IMR-90 (cell line): ENCODE results near the gene LAMTOR1. TPM values are rescaled to one million over a fixed set of nuclear protein-coding genes. Genes with fewer than 3 reads are reported as not detected.

Experiments used
- ATAC-seq: fragments of 200-7000 bp; cut with Tn5 transposase; 2 replicates; pipeline ENCODE4 v1.9.1; 2020; ENCODE audit warnings: low read depth, mild to moderate bottlenecking, moderate library complexity
- BruUV-seq: library from RNA; stranded (reverse); fragments of 400-500 nt; replicated peaks from 2 replicates; lab custom pipeline; 2021; lab: Mats Ljungman, UMichigan
- CTCF ChIA-PET: fragments of 300-600 bp; formaldehyde crosslinking; extraction: SDS; loops from one replicate; lab custom pipeline; 2021; ENCODE audit warnings: antibody characterized with exemption; lab: Yijun Ruan, JAX
- POLR2A ChIA-PET: fragments of 300-600 bp; sonication (Branson Sonifier 250); formaldehyde crosslinking; loops from one replicate; lab custom pipeline; 2022; ENCODE audit warnings: antibody characterized with exemption; ENCODE audit not compliant: unreplicated experiment; lab: Charles Lee
- DNase-seq: peaks from one replicate; pipeline ENCODE4 v3.0.0; 2013
- H2AFZ ChIP-seq: replicated peaks from 2 replicates; pipeline ENCODE3; 2013; ENCODE audit warnings: low read length, mild to moderate bottlenecking; ENCODE audit not compliant: poor library complexity
- H2AK5ac ChIP-seq: 2 replicates; pipeline ENCODE4 v1.6.1; 2013; ENCODE audit warnings: low read depth, low read length, inconsistent platforms
- H2AK9ac ChIP-seq: replicated peaks from 2 replicates; pipeline ENCODE3; 2013; ENCODE audit warnings: mild to moderate bottlenecking, low read depth, low read length, moderate library complexity; ENCODE audit not compliant: poor library complexity
- H2BK120ac ChIP-seq: 2 replicates; pipeline ENCODE4 v1.6.1; 2013; ENCODE audit warnings: low read depth, low read length, inconsistent platforms
- H2BK15ac ChIP-seq: 3 replicates; pipeline ENCODE4 v1.6.1; 2013; ENCODE audit warnings: low read depth, low read length, inconsistent platforms
- H2BK20ac ChIP-seq: 2 replicates; pipeline ENCODE4 v1.6.1; 2013; ENCODE audit warnings: low read depth, mild to moderate bottlenecking, inconsistent platforms, low read length, moderate library complexity
- H2BK5ac ChIP-seq: 2 replicates; pipeline ENCODE4 v1.6.1; 2013; ENCODE audit warnings: mild to moderate bottlenecking, low read depth, low read length, inconsistent platforms; ENCODE audit not compliant: poor library complexity, severe bottlenecking
- H3K14ac ChIP-seq: replicated peaks from 2 replicates; pipeline ENCODE4 v1.6.1; 2013; ENCODE audit warnings: low read depth, low read length, inconsistent platforms
- H3K18ac ChIP-seq: 2 replicates; pipeline ENCODE4 v1.6.1; 2013; ENCODE audit warnings: low read depth, low read length, control low read depth
- H3K23ac ChIP-seq: 2 replicates; pipeline ENCODE4 v1.6.1; 2013; ENCODE audit warnings: low read depth, low read length, inconsistent platforms
- H3K27ac ChIP-seq: 2 replicates; pipeline ENCODE4 v1.5.1; 2013; ENCODE audit warnings: mild to moderate bottlenecking, control low read depth, low read length; ENCODE audit not compliant: insufficient read depth
- H3K27me3 ChIP-seq: 2 replicates; pipeline ENCODE4 v1.6.1; 2013; ENCODE audit warnings: low read length; ENCODE audit not compliant: control insufficient read depth, insufficient read depth
- H3K36me3 ChIP-seq: 2 replicates; pipeline ENCODE4 v1.6.1; 2013; ENCODE audit warnings: low read length, mixed read lengths; ENCODE audit not compliant: control insufficient read depth, insufficient read depth
- H3K4ac ChIP-seq: 2 replicates; pipeline ENCODE4 v1.6.1; 2013; ENCODE audit warnings: low read depth, low read length, inconsistent platforms
- H3K4me1 ChIP-seq: 2 replicates; pipeline ENCODE4 v1.6.1; 2013; ENCODE audit warnings: low read length, mixed read lengths; ENCODE audit not compliant: control insufficient read depth, insufficient read depth
- H3K4me2 ChIP-seq: 2 replicates; pipeline ENCODE4 v1.6.1; 2013; ENCODE audit warnings: low read depth, mild to moderate bottlenecking, control low read depth, low read length, moderate library complexity
- H3K4me3 ChIP-seq: 2 replicates; pipeline ENCODE4 v1.5.1; 2013; ENCODE audit warnings: low read depth, mild to moderate bottlenecking, control low read depth, low read length, moderate library complexity; ENCODE audit not compliant: insufficient read depth
- H3K56ac ChIP-seq: 2 replicates; pipeline ENCODE4 v1.6.1; 2013; ENCODE audit warnings: low read length, inconsistent platforms; ENCODE audit not compliant: insufficient read depth; ENCODE audit errors: extremely low read depth
- H3K79me1 ChIP-seq, 2 experiments: 2 replicates each; pipeline ENCODE4 v1.6.1; 2013; ENCODE audit warnings: low read length in 2 of 2, inconsistent platforms in 1 of 2, low read depth in 1 of 2
- H3K9ac ChIP-seq: 2 replicates; pipeline ENCODE4 v1.6.1; 2013; ENCODE audit warnings: low read depth, low read length, control low read depth
- H3K9me1 ChIP-seq: 2 replicates; pipeline ENCODE4 v1.6.1; 2013; ENCODE audit warnings: low read length, inconsistent platforms; ENCODE audit not compliant: insufficient read depth
- H3K9me3 ChIP-seq: 2 replicates; pipeline ENCODE4 v1.6.1; 2013; ENCODE audit warnings: low read length; ENCODE audit not compliant: control insufficient read depth, insufficient read depth
- H4K20me1 ChIP-seq: 2 replicates; pipeline ENCODE4 v1.6.1; 2013; ENCODE audit warnings: low read length, inconsistent platforms; ENCODE audit not compliant: insufficient read depth
- H4K5ac ChIP-seq: 2 replicates; pipeline ENCODE4 v1.6.1; 2013; ENCODE audit warnings: mild to moderate bottlenecking, low read depth, low read length, control low read depth
- H4K8ac ChIP-seq, 2 experiments: 2 replicates each; pipeline ENCODE4 v1.6.1; 2013; ENCODE audit warnings: low read depth in 2 of 2, low read length in 2 of 2, control low read depth in 1 of 2, inconsistent platforms in 1 of 2
- H4K91ac ChIP-seq: 2 replicates; pipeline ENCODE4 v1.6.1; 2013; ENCODE audit warnings: low read depth, low read length, inconsistent platforms; ENCODE audit not compliant: insufficient read depth
- BHLHE40 ChIP-seq: fragments of 150-350 bp; IDR thresholded peaks from 2 replicates; pipeline ENCODE4 v1.6.1; 2016; ENCODE audit warnings: mild to moderate bottlenecking, low read depth, low read length
- WGBS, 2 experiments: methylation state at CpG; one replicate each; pipeline versions ENCODE4 v1.1.5 to v1.1.7; 2013; ENCODE audit warnings: missing lambda C conversion rate in 2 of 2; ENCODE audit not compliant: insufficient read length in 1 of 2; ENCODE audit errors: extremely low coverage in 2 of 2; 5-methylcytosine and 5-hydroxymethylcytosine counted together
- dilution Hi-C: fragments of 300-500 bp; cut with HindIII; formaldehyde crosslinking; loops from one replicate; pipeline ENCODE4 v1.14.3; 2018; ENCODE audit warnings: low sequenced_read_pairs; ENCODE audit not compliant: unreplicated experiment
- in situ Hi-C: fragments of 300-500 bp; cut with MboI; formaldehyde crosslinking; loops from 3 replicates; pipeline ENCODE4 v1.14.3; 2019; ENCODE audit warnings: low sequenced_read_pairs, inconsistent platforms, mixed read lengths
- intact Hi-C: fragments of 100-400 bp; cut with micrococcal nuclease; formaldehyde crosslinking; loops from 2 replicates; pipeline ENCODE4 v1.10.0; 2022
- polyA plus RNA-seq, 3 experiments: library from polyadenylated mRNA; depleted of rRNA; stranded (reverse); fragments of >200 nt; gene quantifications; 2 replicates each; pipeline ENCODE4 v1.2.3, GENCODE V29; 2012; ENCODE audit warnings: low replicate concordance in 1 of 3
- total RNA-seq: library from RNA; depleted of rRNA; stranded (reverse); fragments of >200 nt; gene quantifications from 2 replicates; pipeline ENCODE4 v1.2.3, GENCODE V29; 2012

The LAMTOR1 gene
- total and polyA plus RNA-seq, 2 of the 4 experiments (the other 2 are of a cell fraction): 126 to 137 TPM

DNA sequence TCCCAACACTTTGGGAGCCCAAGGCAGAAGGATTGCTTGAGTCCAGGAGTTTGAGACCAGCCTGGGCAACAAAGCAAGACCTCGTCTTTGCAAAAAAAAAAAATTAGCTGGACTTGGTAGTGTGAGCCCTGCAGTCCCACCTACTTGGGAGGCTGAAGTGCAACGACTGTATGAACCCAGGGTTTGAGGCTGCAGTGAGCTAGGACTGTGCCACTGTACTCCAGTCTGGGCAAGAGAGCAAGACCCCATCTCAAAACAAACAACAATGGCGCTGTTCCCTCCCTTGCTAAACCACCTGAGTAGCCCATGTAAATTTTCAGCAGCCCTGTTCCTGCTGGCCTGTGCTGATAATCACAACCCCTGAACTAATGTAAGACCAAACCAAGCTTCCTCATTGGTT lies 3.1 kb downstream of the LAMTOR1 start:
- H2BK5ac ChIP-seq: no peak overlapping the region
- no peak overlapping the region for H2BK15ac ChIP-seq
- intact Hi-C loops (loop anchor here (5.0 kb wide), 1 partner anchor 82 kb away; no protein-coding TSS in a partner anchor), dilution Hi-C loops (no loop called here), in situ Hi-C loops (no loop called here)
- DNase-seq (no peak), ATAC-seq (no peak)
- H3K4me2 ChIP-seq: no peak overlapping the region
- H3K23ac ChIP-seq: peak overlapping the region; percentile 35; the same call in 1 of the 2 replicates
- TF ChIP-seq BHLHE40: no peak
- no peak overlapping the region for H3K27ac ChIP-seq
- no TSS peak for BruUV-seq
- no peak overlapping the region for H2BK20ac ChIP-seq
- H4K8ac ChIP-seq: peak overlapping the region in 1 of 2 experiments; percentile 23; a peak in 1 of 4 replicates
- H3K4me1 ChIP-seq: peaks cover 9% of the 10 kb centered on the region
- H3K79me1 ChIP-seq: peaks cover 34 to 66% of the 10 kb centered on the region in 2 experiments
- H2AK9ac ChIP-seq: no peak overlapping the region
- peaks cover 35% of the 10 kb centered on the region for H3K9me1 ChIP-seq
- peaks cover 41% of the 10 kb centered on the region for H3K36me3 ChIP-seq
- no peak overlapping the region for H3K14ac ChIP-seq
- no peak overlapping the region for H2AK5ac ChIP-seq
- no peak overlapping the region for H2AFZ ChIP-seq
- no peak overlapping the region for H2BK120ac ChIP-seq
- no peak overlapping the region for H3K56ac ChIP-seq
- WGBS, 2 experiments: no CpG with 5 or more reads among the region's 3 CpGs
- H3K18ac ChIP-seq: no peak overlapping the region
- no peak overlapping the region for H3K4me3 ChIP-seq
- POLR2A ChIA-PET: interaction anchor here (0.5 to 1.1 kb wide), 2 partner anchors 41 to 86 kb away, joined by 3 to 10 read pairs; no protein-coding TSS in a partner anchor
- H4K20me1 ChIP-seq: no peaks in the 10 kb centered on the region; the same call in 1 of the 2 replicates
- no peak overlapping the region for H4K91ac ChIP-seq
- CTCF ChIA-PET: interaction anchor here (0.6 to 0.9 kb wide), 2 partner anchors 75 to 314 kb away, joined by 4 to 8 read pairs; no protein-coding TSS in a partner anchor
- H3K9ac ChIP-seq: no peak overlapping the region
- H4K5ac ChIP-seq: no peak overlapping the region
- no peaks in the 10 kb centered on the region for H3K9me3 ChIP-seq
- H3K27me3 ChIP-seq: no peaks in the 10 kb centered on the region
- no peak overlapping the region; the same call in 1 of the 2 replicates for H3K4ac ChIP-seq
